T-helper 2 cell treated with Interferon-gamma antibody and Interleukin-4, amounts not matched to agents 5 μg/mL and 100 μg/mL, for 36 hours (primary cell): ENCODE measurements around the gene NEUROD2.

Experiments used
- DNase-seq: peaks from one replicate; pipeline ENCODE4 v3.0.0; 2021; ENCODE audit warnings: low spot score
- H3K27ac Mint-ChIP-seq: one replicate; pipeline ENCODE4 v1.8.0; 2021; ENCODE audit warnings: mild to moderate bottlenecking, mixed read lengths
- H3K27me3 Mint-ChIP-seq: one replicate; pipeline ENCODE4 v1.8.0; 2021; ENCODE audit warnings: low read depth, mixed read lengths
- H3K36me3 Mint-ChIP-seq: one replicate; pipeline ENCODE4 v1.8.0; 2021; ENCODE audit warnings: low read depth, mixed read lengths
- H3K4me1 Mint-ChIP-seq: one replicate; pipeline ENCODE4 v1.8.0; 2021; ENCODE audit warnings: low read depth, mixed read lengths
- H3K4me3 Mint-ChIP-seq: one replicate; pipeline ENCODE4 v1.8.0; 2022; ENCODE audit warnings: mild to moderate bottlenecking, moderate library complexity, mixed read lengths
- H3K9me3 Mint-ChIP-seq: one replicate; pipeline ENCODE4 v1.8.0; 2021; ENCODE audit warnings: mixed read lengths

Gene NEUROD2

GRCh38 chr17:39605492-39606433, 2.0 kb downstream of the NEUROD2 start:
- Mint-ChIP-seq H3K36me3 (no peaks in the 10 kb centered on the region), H3K27me3 (peaks cover 78% of the 10 kb centered on the region), H3K9me3 (no peaks in the 10 kb centered on the region), H3K4me1 (peaks cover 2% of the 10 kb centered on the region), H3K27ac (no peak overlapping the region), H3K4me3 (no peak overlapping the region)
- DNase-seq = no peak

- H3K27ac Mint-ChIP-seq = peak overlapping the region; percentile 62
- H3K4me1 Mint-ChIP-seq = peaks cover 2% of the 10 kb centered on the region
- no peaks in the 10 kb centered on the region for H3K9me3 Mint-ChIP-seq
- DNase-seq = no peak
- H3K36me3 Mint-ChIP-seq = no peaks in the 10 kb centered on the region
- no peak overlapping the region for H3K4me3 Mint-ChIP-seq
- H3K27me3 Mint-ChIP-seq = peaks cover 85% of the 10 kb centered on the region
Measured at GRCh38 chr17:39604911-39605491, 2.7 kb downstream of the NEUROD2 start.

DNA sequence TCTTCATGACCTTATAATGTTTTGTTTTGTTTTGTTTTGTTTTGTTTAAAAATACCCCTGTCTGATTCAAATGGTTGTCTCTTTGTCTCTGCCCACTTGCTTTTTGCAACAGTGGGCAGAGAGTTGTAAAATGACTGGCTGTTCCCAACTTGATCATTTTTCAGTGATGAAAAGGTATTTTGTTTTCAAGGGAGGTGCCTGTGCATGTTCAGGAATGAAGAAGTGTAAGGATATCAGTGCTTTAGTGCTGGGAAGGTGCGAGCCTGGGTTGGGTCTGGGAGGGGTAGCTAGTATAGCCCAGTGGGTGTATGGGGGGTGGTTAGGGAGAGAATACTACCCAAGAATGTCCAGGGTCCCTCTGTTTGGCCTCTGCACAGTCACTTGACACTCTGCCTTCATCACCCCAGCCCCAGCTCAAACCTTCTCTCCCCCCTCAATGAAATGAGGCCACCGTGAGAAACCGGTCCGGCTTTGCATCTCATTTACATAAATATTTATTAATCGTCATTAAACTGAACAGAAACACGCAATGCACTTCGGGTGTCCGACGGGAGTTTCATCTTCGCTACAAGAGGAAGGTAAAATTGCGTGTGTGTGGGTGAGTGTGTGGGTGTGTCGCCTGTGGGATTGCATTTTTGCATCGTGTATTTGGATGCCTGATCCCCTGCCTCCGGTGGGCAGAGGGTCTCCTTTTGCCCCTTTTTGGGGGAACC, 4.3 kb downstream of the NEUROD2 start:
- H3K9me3 Mint-ChIP-seq = no peaks in the 10 kb centered on the region
- peaks cover 86% of the 10 kb centered on the region for H3K27me3 Mint-ChIP-seq
- no peaks in the 10 kb centered on the region for H3K36me3 Mint-ChIP-seq
- H3K4me3 Mint-ChIP-seq = no peak overlapping the region
- DNase-seq = no peak
- no peak overlapping the region for H3K27ac Mint-ChIP-seq
- H3K4me1 Mint-ChIP-seq = peaks cover 2% of the 10 kb centered on the region

- Mint-ChIP-seq H3K27ac (no peak overlapping the region), H3K9me3 (no peaks in the 10 kb centered on the region), H3K27me3 (peaks cover 88% of the 10 kb centered on the region), H3K36me3 (no peaks in the 10 kb centered on the region), H3K4me1 (peaks cover 3% of the 10 kb centered on the region), H3K4me3 (no peak overlapping the region)
- no peak for DNase-seq
Measured at GRCh38 chr17:39602533-39603303, 5.0 kb downstream of the NEUROD2 start.

- H3K4me3 Mint-ChIP-seq = no peak overlapping the region
- no peak overlapping the region for H3K27ac Mint-ChIP-seq
- no peak for DNase-seq
- H3K27me3 Mint-ChIP-seq = peaks cover 87% of the 10 kb centered on the region
- H3K9me3 Mint-ChIP-seq = no peaks in the 10 kb centered on the region
- H3K36me3 Mint-ChIP-seq = no peaks in the 10 kb centered on the region
- H3K4me1 Mint-ChIP-seq = peaks cover 4% of the 10 kb centered on the region
Measured at GRCh38 chr17:39601758-39602532, 5.8 kb downstream of the NEUROD2 start.

DNA sequence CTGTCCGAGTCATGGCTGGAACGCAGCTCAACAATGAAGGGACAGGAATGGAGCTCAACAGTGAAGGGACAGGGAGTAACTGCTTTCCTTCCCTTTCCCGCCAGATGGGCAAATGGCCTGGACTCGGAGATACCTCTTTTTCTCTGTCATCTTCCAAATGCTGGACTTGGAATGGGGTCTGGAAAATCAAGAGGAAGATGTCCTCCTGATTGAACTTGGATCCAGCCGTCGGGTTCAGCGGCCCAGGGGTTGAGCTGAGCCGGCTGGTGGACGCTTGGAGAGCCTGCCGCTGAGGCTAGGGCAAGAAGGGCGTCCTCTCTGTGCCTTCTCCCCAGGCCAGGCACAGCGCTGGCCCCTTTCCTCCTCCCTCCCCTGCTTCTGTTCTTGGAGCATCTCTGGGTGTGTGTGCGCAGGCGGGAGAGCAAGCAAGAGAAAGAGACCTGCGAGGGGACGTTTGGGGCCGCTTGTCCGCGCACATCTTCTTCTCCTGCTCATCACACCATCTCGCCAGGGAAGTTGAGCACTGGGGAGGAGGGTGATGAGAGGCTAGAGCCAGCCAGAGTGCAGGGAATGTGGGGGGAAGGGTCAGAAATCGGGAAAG, 6.6 kb downstream of the NEUROD2 start:
- H3K4me3 Mint-ChIP-seq = no peak overlapping the region
- H3K4me1 Mint-ChIP-seq = peaks cover 4% of the 10 kb centered on the region
- H3K36me3 Mint-ChIP-seq = no peaks in the 10 kb centered on the region
- H3K9me3 Mint-ChIP-seq = no peaks in the 10 kb centered on the region
- peaks cover 91% of the 10 kb centered on the region for H3K27me3 Mint-ChIP-seq
- DNase-seq = no peak
- no peak overlapping the region for H3K27ac Mint-ChIP-seq

DNA sequence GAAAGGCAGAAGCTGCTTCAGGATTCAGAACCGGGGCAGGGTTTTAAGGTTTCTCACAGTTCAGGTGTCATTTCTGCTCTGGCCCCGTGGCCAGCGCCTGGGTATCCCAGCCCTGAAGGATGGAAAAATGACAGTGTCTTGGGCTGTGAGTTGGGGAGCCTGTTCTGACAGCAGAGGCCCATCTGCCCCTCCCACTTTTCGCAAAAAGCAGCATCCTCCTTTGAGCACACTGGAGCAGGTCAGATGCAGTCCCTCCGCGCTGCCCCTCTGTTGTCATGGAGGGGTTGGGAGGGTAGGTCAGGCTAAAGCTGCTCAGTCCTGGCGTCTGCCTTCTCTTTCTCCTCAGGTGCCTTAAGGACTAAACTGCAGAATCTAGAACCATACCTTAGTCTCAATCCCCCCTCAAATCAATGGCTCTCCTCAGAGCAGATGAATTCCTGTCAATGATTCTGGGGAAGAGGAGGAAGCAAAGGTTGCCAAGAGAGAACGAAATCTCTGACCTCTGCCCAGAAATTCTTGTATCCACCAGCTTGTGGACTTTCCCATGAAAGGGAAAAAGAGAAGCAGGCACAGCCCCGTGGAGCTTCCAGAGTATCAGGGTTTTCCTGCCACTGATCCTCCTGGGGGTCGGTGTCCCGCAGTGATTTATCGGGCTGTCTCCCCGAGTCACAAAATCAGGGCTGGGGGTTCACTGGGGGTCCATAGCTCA, 7.3 kb downstream of the NEUROD2 start:
- peaks cover 4% of the 10 kb centered on the region for H3K4me1 Mint-ChIP-seq
- no peaks in the 10 kb centered on the region for H3K9me3 Mint-ChIP-seq
- H3K4me3 Mint-ChIP-seq = no peak overlapping the region
- DNase-seq = no peak
- no peak overlapping the region for H3K27ac Mint-ChIP-seq
- H3K36me3 Mint-ChIP-seq = no peaks in the 10 kb centered on the region
- peaks cover 93% of the 10 kb centered on the region for H3K27me3 Mint-ChIP-seq

DNA sequence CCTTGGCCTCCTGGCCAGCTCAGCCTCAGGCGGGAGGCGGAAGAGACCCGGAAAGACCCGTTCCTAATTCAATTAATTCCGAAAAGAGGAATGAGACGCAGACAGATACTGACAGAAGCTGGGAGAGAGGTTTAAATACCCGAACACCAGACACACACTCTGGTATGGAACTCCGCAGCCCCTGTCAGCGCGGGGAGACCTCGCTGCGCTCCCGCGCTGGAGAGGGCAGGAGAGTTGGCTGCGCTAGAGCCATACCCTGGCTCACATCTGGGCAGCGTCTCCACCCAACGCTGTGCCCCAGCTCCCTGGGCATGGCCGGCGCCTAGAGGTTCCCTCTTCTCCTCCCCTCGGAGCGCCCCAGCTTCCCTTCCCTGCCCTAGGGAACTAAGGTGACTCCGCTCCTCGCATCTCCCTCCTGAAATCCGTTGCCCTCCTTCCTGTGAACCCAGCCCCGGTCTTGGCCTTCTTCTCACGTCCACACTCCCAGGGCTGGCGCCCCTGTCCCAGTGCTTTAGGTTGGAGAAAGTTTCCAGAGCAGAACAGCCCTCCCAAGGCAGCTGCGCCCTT, 8.0 kb downstream of the NEUROD2 start:
- Mint-ChIP-seq H3K27me3 (peaks cover 95% of the 10 kb centered on the region), H3K4me3 (no peak overlapping the region), H3K27ac (no peak overlapping the region), H3K9me3 (no peaks in the 10 kb centered on the region), H3K36me3 (no peaks in the 10 kb centered on the region), H3K4me1 (peaks cover 2% of the 10 kb centered on the region)
- DNase-seq = no peak

DNA sequence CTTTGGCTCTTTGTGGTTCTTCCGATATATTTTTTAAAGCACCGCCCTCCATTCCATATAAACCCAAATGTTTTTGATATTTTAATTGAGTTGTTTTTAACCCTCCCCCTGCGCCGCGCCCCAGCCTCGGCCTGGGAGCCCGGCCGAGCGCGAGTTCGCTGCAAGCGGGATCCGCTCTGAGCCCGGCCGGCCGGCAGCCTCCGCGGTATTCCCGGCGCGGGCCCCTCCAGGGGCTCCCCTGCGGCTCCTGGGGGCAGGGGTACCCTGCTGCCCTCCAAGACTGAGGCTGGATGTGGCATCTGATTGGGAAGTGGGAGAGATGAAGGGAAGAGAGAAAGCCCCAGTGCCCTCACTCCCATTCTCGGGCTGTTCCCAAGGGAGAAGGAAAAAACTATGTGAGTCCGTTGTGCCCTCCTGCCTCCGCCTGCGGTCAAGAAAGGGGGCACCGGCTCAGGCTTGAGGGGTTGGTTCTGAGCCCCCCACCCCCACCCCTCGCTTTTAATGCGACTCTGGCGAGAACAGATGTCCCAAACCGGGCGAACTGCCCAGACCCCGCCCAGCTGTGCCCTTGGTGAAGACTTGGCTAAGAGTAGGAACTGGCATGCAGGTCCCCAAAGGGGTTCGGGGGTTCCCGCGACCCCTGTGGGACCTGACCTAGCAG, 8.6 kb downstream of the NEUROD2 start:
- Mint-ChIP-seq H3K36me3 (no peaks in the 10 kb centered on the region), H3K27ac (no peak overlapping the region), H3K4me1 (peaks cover 2% of the 10 kb centered on the region)

GRCh38 chr17:39598630-39599003, 9.1 kb downstream of the NEUROD2 start:
- DNase-seq = no peak
- Mint-ChIP-seq H3K27me3 (peaks cover 90% of the 10 kb centered on the region), H3K9me3 (no peaks in the 10 kb centered on the region), H3K4me1 (peaks cover 2% of the 10 kb centered on the region), H3K36me3 (no peaks in the 10 kb centered on the region), H3K27ac (no peak overlapping the region), H3K4me3 (no peak overlapping the region)

More for the DNA sequence above, 8.6 kb downstream of the NEUROD2 start:
- no peak for DNase-seq
- H3K4me3 Mint-ChIP-seq = no peak overlapping the region
- H3K9me3 Mint-ChIP-seq = no peaks in the 10 kb centered on the region
- peaks cover 94% of the 10 kb centered on the region for H3K27me3 Mint-ChIP-seq

DNA sequence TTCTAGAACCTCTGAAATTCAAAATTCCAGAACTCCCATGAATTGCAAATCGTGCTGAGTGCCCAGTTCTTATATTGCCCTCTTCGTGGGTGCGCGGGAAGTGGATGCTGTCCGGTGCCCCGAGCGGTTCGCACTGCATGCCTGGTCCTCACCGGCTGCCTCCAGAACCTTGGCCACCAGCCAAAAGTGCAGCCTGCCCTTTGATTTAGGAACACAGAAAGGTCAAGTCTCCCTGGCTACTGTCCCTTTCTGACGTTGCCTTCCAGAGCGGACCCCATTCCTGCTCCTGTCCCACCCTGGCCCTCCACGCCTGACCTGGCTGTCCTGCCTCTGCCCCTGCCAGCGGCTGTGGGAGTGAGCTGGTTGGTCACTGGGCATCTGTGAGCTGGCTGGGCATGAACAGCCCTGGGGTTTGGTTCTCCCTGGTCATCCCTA, 9.7 kb downstream of the NEUROD2 start:
- H3K9me3 Mint-ChIP-seq = no peaks in the 10 kb centered on the region
- H3K4me3 Mint-ChIP-seq = no peak overlapping the region
- H3K4me1 Mint-ChIP-seq = peaks cover 2% of the 10 kb centered on the region
- peaks cover 87% of the 10 kb centered on the region for H3K27me3 Mint-ChIP-seq
- no peak overlapping the region for H3K27ac Mint-ChIP-seq
- no peak for DNase-seq
- no peaks in the 10 kb centered on the region for H3K36me3 Mint-ChIP-seq
